Fibroblast of mammary gland (primary cell): ENCODE measurements around the gene MYO18B.

Source experiments
- DNase-seq: peaks from one replicate; pipeline ENCODE4 v3.0.0-alpha.2; 2010; ENCODE audit warnings: low read depth
- H3K4me3 ChIP-seq: 2 replicates; pipeline ENCODE4 v1.5.1; 2011; ENCODE audit warnings: low read depth, mild to moderate bottlenecking, low read length, moderate library complexity; ENCODE audit not compliant: control insufficient read depth
- CTCF ChIP-seq: conservative IDR thresholded peaks from 2 replicates; pipeline ENCODE4 v1.5.1; 2011; ENCODE audit warnings: low read depth, low read length, inconsistent platforms; ENCODE audit not compliant: control insufficient read depth, insufficient read depth

The MYO18B gene

GRCh38 chr22:25848954-25849353, 107.0 kb downstream of the MYO18B start:
- no peak for TF ChIP-seq CTCF
- DNase-seq = no peak
- no peak overlapping the region for H3K4me3 ChIP-seq

- no peak overlapping the region for H3K4me3 ChIP-seq
- DNase-seq = no peak
- no peak for TF ChIP-seq CTCF
These were observed 107.5 kb downstream of the MYO18B start for GRCh38 chr22:25849522-25849921.

- DNase-seq = no peak
- no peak overlapping the region for H3K4me3 ChIP-seq
- no peak for TF ChIP-seq CTCF
These were observed 110.2 kb downstream of the MYO18B start for GRCh38 chr22:25852223-25852622.

- no peak overlapping the region for H3K4me3 ChIP-seq
- no peak for TF ChIP-seq CTCF
- peak; percentile 5 for DNase-seq
These were observed 111.1 kb downstream of the MYO18B start for GRCh38 chr22:25853078-25853477.

GRCh38 chr22:25853501-25854284, 111.7 kb downstream of the MYO18B start:
- TF ChIP-seq CTCF = peak; percentile 17
- no peak for DNase-seq
- no peak overlapping the region for H3K4me3 ChIP-seq

GRCh38 chr22:25869771-25870170, 127.8 kb downstream of the MYO18B start:
- no peak for TF ChIP-seq CTCF
- no peak overlapping the region for H3K4me3 ChIP-seq
- no peak for DNase-seq
